ENCODE data around the gene RPP21. TPM values are rescaled to one million over a fixed set of nuclear protein-coding genes. Genes with fewer than 3 reads are reported as not detected.
A peak's percentile ranks its signal among the peaks of the same experiment; 100 is the strongest.

Gene RPP21
- total and polyA plus RNA-seq, 12 donors = 16.2 to 113 (median 24.9) TPM

GRCh38 chr6:30348957-30349356 is 4.0 kb downstream of the RPP21 start:
- no peak overlapping the region for H3K4me3 ChIP-seq
- ATAC-seq = no peak
- no peak for DNase-seq
- H3K27me3 ChIP-seq = peaks cover 0 to 37% (median 0%) of the 10 kb centered on the region in 7 donors
- TF ChIP-seq, protein P1, sequence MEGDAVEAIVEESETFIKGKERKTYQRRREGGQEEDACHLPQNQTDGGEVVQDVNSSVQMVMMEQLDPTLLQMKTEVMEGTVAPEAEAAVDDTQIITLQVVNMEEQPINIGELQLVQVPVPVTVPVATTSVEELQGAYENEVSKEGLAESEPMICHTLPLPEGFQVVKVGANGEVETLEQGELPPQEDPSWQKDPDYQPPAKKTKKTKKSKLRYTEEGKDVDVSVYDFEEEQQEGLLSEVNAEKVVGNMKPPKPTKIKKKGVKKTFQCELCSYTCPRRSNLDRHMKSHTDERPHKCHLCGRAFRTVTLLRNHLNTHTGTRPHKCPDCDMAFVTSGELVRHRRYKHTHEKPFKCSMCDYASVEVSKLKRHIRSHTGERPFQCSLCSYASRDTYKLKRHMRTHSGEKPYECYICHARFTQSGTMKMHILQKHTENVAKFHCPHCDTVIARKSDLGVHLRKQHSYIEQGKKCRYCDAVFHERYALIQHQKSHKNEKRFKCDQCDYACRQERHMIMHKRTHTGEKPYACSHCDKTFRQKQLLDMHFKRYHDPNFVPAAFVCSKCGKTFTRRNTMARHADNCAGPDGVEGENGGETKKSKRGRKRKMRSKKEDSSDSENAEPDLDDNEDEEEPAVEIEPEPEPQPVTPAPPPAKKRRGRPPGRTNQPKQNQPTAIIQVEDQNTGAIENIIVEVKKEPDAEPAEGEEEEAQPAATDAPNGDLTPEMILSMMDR (IDR thresholded peaks at IDR 0.05) = no peak
- intact Hi-C loops (cut with DNase I) = no loop called here
- WGBS, 2 donors = 83 to 88% methylated on average over 3 of the region's 3 CpGs
- peaks cover 0 to 16% (median 10%) of the 10 kb centered on the region in 9 donors for H3K4me1 ChIP-seq
- H3K9me3 ChIP-seq = no peaks in the 10 kb centered on the region
- peaks cover 0 to 26% (median 0%) of the 10 kb centered on the region in 9 donors for H3K36me3 ChIP-seq
- H3K27ac ChIP-seq = no peak overlapping the region

DNA sequence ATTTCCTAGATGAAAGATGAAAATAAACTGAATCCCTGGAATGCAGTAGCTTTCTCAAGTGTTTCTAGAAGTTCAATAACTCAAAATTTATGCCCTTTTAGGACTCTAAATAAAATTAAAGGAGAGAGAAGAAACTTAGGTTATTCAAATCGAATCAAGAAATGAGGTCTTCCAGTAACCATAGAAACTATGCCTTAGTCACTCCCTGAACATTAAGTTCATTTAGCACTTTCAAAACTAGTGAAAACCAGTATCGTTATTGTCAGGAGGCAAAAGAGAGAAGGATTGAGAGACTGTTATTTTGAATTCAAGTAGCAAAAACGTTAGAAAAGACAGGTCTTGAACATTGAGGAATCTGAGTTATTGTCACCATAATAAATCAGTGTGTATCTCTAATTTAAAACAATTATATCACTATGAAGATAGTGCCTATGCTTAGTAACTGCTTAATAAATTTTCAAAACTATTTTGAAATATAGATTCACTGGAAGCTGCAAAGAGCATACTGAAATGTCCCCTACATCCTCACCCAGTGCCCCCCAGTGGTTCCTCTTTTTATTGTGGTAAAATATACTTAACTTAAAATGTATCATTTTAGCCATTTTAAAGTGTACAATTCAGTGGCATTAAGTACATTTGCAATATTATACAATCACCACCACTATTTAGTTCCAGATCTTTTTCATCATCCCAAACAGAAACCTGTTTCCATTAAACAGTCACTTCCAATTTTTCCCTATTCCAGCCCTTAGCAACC is 4.6 kb downstream of the RPP21 start:
- peaks cover 0 to 44% (median 0%) of the 10 kb centered on the region in 7 donors for H3K27me3 ChIP-seq
- H3K9me3 ChIP-seq = no peaks in the 10 kb centered on the region
- H3K36me3 ChIP-seq = peaks cover 0 to 26% (median 0%) of the 10 kb centered on the region in 9 donors
- intact Hi-C loops (cut with DNase I) = no loop called here
- DNase-seq = no peak
- peaks cover 0 to 13% (median 9%) of the 10 kb centered on the region in 9 donors for H3K4me1 ChIP-seq
- ATAC-seq = no peak
- 75 to 80% methylated on average over 3 of the region's 3 CpGs for WGBS, 2 donors
- no peak overlapping the region for H3K27ac ChIP-seq
- TF ChIP-seq, protein P1 (IDR thresholded peaks at IDR 0.05) = peak in 1 of 9 donors; percentile 11
- H3K4me3 ChIP-seq = no peak overlapping the region

GRCh38 chr6:30350524-30350923 is 5.6 kb downstream of the RPP21 start:
- H3K9me3 ChIP-seq = no peaks in the 10 kb centered on the region
- TF ChIP-seq, protein P1 (IDR thresholded peaks at IDR 0.05) = no peak
- WGBS, 2 donors = 76 to 84% methylated on average over 1 of the region's 1 CpG
- ATAC-seq (no peak), DNase-seq (no peak)
- H3K4me1 ChIP-seq = peaks cover 0 to 9% (median 5%) of the 10 kb centered on the region in 9 donors
- H3K4me3 ChIP-seq = no peak overlapping the region
- intact Hi-C loops (cut with DNase I) = no loop called here
- no peak overlapping the region for H3K27ac ChIP-seq
- H3K27me3 ChIP-seq = peaks cover 0 to 52% (median 0%) of the 10 kb centered on the region in 7 donors
- H3K36me3 ChIP-seq = peaks cover 0 to 26% (median 0%) of the 10 kb centered on the region in 9 donors

DNA sequence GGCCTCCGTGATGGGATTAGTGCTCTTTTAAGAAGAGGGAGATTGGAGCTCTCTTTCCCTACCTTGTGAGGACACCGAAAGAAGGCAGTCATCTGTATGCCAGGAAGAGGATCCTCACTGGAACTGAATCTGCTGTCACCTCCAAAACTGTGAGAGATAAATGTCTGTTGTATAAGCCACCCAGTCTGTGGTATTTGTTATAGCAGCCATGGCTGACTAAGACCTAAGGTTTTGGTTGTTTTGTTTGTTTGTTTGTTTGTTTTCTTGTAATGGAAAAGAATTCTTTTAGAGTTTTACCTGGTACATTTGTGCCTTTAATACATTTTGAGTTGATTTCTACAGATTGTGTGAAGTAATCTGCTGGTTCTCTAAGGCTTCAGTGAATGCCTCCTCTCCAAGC is 7.6 kb downstream of the RPP21 start:
- Histone ChIP-seq H3K36me3 (peaks cover 0 to 13% (median 0%) of the 10 kb centered on the region in 9 donors), H3K9me3 (no peaks in the 10 kb centered on the region), H3K27ac (no peak overlapping the region), H3K4me3 (no peak overlapping the region), H3K4me1 (peaks cover 0 to 2% (median 0%) of the 10 kb centered on the region in 9 donors), H3K27me3 (peaks cover 0 to 72% (median 11%) of the 10 kb centered on the region in 7 donors)
- no peak for ATAC-seq
- DNase-seq = no peak
- intact Hi-C loops (cut with DNase I) = no loop called here
- TF ChIP-seq, protein P1 (IDR thresholded peaks at IDR 0.05) = no peak
- 77 to 83% methylated on average over 2 of the region's 2 CpGs for WGBS, 2 donors
